ENCODE measurements around the gene ZMIZ1.

Gene ZMIZ1

GRCh38 chr10:79066411-79067240 lies 2.1 kb upstream of the ZMIZ1 start:
- no peak for FAIRE-seq

GRCh38 chr10:79067241-79068202 lies 1.2 kb upstream of the ZMIZ1 start:
- no peak for FAIRE-seq

GRCh38 chr10:79068203-79068561 lies 584 bp upstream of the ZMIZ1 start:
- FAIRE-seq = no peak

GRCh38 chr10:79069325-79070080 lies 737 bp downstream of the ZMIZ1 start:
- no peak for FAIRE-seq

- no peak for FAIRE-seq
Measured at GRCh38 chr10:79070081-79070605, 1.4 kb downstream of the ZMIZ1 start.

GRCh38 chr10:79070606-79071395 lies 2.0 kb downstream of the ZMIZ1 start:
- no peak for FAIRE-seq

GRCh38 chr10:79071396-79071923 lies 2.7 kb downstream of the ZMIZ1 start:
- no peak for FAIRE-seq

GRCh38 chr10:79072041-79072441 lies 3.3 kb downstream of the ZMIZ1 start:
- FAIRE-seq = no peak

- FAIRE-seq = no peak
Measured at GRCh38 chr10:79072994-79073645, 4.4 kb downstream of the ZMIZ1 start.

- no peak for FAIRE-seq
Measured at GRCh38 chr10:79073784-79074432, 5.1 kb downstream of the ZMIZ1 start.

GRCh38 chr10:79074732-79075131 lies 6.0 kb downstream of the ZMIZ1 start:
- no peak for FAIRE-seq

- FAIRE-seq = no peak
Measured at GRCh38 chr10:79075418-79075817, 6.7 kb downstream of the ZMIZ1 start.

GRCh38 chr10:79077488-79078173 lies 8.9 kb downstream of the ZMIZ1 start:
- FAIRE-seq = no peak

GRCh38 chr10:79078367-79079053 lies 9.7 kb downstream of the ZMIZ1 start:
- no peak for FAIRE-seq

- no peak for FAIRE-seq
Measured at GRCh38 chr10:79079054-79079397, 10.3 kb downstream of the ZMIZ1 start.

GRCh38 chr10:79079490-79080355 lies 11.0 kb downstream of the ZMIZ1 start:
- FAIRE-seq = no peak

GRCh38 chr10:79081353-79082034 lies 12.7 kb downstream of the ZMIZ1 start:
- no peak for FAIRE-seq

GRCh38 chr10:79082035-79082373 lies 13.2 kb downstream of the ZMIZ1 start:
- no peak for FAIRE-seq
